GM06990 (cell line): ENCODE results near the gene INPP5F.

Experiments used
- DNase-seq: peaks from one replicate; pipeline ENCODE4 v3.0.0-alpha.2; 2011; ENCODE audit not compliant: insufficient read length; ENCODE audit errors: extremely low read depth
- H3K27me3 ChIP-seq: replicated peaks from 2 replicates; pipeline ENCODE4 v1.6.0; 2011; ENCODE audit warnings: low read length; ENCODE audit not compliant: control insufficient read depth, insufficient read depth
- H3K36me3 ChIP-seq: 2 replicates; pipeline ENCODE4 v1.5.1; 2011; ENCODE audit warnings: low read length; ENCODE audit not compliant: control insufficient read depth, insufficient read depth
- H3K4me3 ChIP-seq: replicated peaks from 2 replicates; pipeline ENCODE4 v1.5.1; 2011; ENCODE audit warnings: low read depth, mild to moderate bottlenecking, control low read depth, low read length
- CTCF ChIP-seq: IDR thresholded peaks from 2 replicates; pipeline ENCODE4 v1.5.1; 2011; ENCODE audit warnings: low read length, control low read depth, mild to moderate bottlenecking, inconsistent platforms; ENCODE audit not compliant: insufficient read depth, poor library complexity, severe bottlenecking

The INPP5F gene

GRCh38 chr10:119812684-119813083 lies 86.8 kb downstream of the INPP5F start:
- Histone ChIP-seq H3K4me3 (no peak overlapping the region), H3K27me3 (no peaks in the 10 kb centered on the region), H3K36me3 (no peaks in the 10 kb centered on the region; the same call in 1 of the 2 replicates)
- no peak for DNase-seq
- no peak for TF ChIP-seq CTCF

- Histone ChIP-seq H3K27me3 (no peaks in the 10 kb centered on the region), H3K4me3 (no peak overlapping the region), H3K36me3 (no peaks in the 10 kb centered on the region; the same call in none of the 2 replicates)
- no peak for DNase-seq
- no peak for TF ChIP-seq CTCF
These were observed 89.8 kb downstream of the INPP5F start for GRCh38 chr10:119815671-119816070.

- Histone ChIP-seq H3K27me3 (no peaks in the 10 kb centered on the region), H3K36me3 (no peaks in the 10 kb centered on the region; the same call in none of the 2 replicates), H3K4me3 (no peak overlapping the region)
- no peak for TF ChIP-seq CTCF
- peak; percentile 18 for DNase-seq
These were observed 92.4 kb downstream of the INPP5F start for GRCh38 chr10:119817991-119818888.

- no peak overlapping the region for H3K4me3 ChIP-seq
- no peak for DNase-seq
These were observed 93.0 kb downstream of the INPP5F start for GRCh38 chr10:119818889-119819270.

GRCh38 chr10:119821182-119821581 lies 95.3 kb downstream of the INPP5F start:
- no peaks in the 10 kb centered on the region for H3K27me3 ChIP-seq
- no peak for DNase-seq
- H3K4me3 ChIP-seq = no peak overlapping the region
- no peak for TF ChIP-seq CTCF
- H3K36me3 ChIP-seq = no peaks in the 10 kb centered on the region; the same call in none of the 2 replicates

More at GRCh38 chr10:119818889-119819270, 93.0 kb downstream of the INPP5F start:
- H3K27me3 ChIP-seq = no peaks in the 10 kb centered on the region
- no peak for TF ChIP-seq CTCF
- H3K36me3 ChIP-seq = no peaks in the 10 kb centered on the region; the same call in none of the 2 replicates

- no peak for TF ChIP-seq CTCF
- H3K36me3 ChIP-seq = peaks cover 1% of the 10 kb centered on the region
These were observed 98.4 kb downstream of the INPP5F start for GRCh38 chr10:119824299-119824698.

More at GRCh38 chr10:119824299-119824698, 98.4 kb downstream of the INPP5F start:
- Histone ChIP-seq H3K4me3 (no peak overlapping the region), H3K27me3 (no peaks in the 10 kb centered on the region)
- DNase-seq = no peak
